GM19351 (cell line): ENCODE measurements around the gene ZNF318.
A peak's percentile ranks its signal among the peaks of the same experiment; 100 is the strongest.
"Not testable (repeated sequence)": the region's sequence is repeated elsewhere in the genome, so short reads cannot be mapped to it uniquely, and the experiment has no call there.

ENCODE experiments used
- ATAC-seq: cut with Tn5 transposase; IDR thresholded peaks from one replicate; pipeline ENCODE4 v1.9.1; 2021; ENCODE audit warnings: mild to moderate bottlenecking, moderate library complexity; ENCODE audit not compliant: unreplicated experiment

ZNF318 gene

DNA sequence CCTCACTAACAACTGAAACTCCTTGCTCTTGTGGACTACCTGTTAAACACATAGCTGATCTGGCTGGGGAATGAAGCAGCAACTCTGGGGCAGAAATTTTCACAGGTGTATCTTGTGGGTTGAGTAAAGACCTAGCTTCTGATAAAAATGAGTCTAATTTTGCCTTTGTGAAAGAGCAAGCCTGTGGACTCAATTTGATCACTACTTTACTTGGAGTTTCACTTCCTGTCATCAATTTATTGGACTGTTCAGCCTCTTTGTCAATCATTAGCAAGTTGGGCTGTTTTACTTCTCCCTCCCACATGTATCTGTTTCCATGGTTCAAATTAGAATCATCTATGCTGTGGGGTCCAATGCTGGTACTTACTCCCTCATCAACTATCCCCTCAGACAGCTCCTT lies 31.2 kb downstream of the ZNF318 start:
- peak; percentile 43 for ATAC-seq

DNA sequence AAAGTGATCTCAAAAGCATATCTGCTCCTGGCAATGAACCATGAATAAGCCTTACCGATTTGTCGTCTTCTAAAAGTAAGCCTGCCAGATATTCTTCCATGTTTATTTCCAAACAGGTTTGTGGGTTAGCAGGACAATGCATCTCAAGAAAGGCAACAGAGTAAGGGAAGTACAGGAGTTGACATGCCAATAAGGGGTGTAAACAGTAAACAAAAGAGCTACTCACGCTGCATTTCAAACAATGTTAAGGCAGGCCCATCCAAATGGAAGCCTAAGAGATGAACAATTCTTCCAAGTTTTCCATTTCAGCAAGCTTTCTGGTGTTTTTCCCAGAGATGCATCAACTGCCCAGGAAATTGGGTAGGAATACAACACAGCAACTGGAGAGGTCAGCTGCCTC lies 33.1 kb downstream of the ZNF318 start:
- no peak for ATAC-seq

DNA sequence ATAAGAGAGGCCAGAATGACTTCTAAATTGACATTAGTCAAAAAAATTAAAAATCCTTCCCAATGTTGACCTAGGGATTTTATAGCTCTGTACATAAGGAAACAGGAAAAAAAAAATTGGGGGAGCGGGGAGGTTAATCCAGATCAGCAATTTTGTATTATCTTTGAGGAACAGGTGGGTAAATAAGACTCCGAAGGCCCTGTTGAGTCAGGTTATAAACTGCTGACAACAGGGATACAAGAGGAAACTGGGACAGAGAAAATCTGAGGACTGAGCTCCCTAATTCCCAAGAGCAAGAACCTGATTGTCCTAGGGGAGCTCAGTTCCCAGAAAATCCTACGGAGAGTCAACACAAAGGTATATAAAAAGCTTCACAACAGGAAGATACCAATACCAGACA lies 34.0 kb downstream of the ZNF318 start:
- no peak for ATAC-seq

DNA sequence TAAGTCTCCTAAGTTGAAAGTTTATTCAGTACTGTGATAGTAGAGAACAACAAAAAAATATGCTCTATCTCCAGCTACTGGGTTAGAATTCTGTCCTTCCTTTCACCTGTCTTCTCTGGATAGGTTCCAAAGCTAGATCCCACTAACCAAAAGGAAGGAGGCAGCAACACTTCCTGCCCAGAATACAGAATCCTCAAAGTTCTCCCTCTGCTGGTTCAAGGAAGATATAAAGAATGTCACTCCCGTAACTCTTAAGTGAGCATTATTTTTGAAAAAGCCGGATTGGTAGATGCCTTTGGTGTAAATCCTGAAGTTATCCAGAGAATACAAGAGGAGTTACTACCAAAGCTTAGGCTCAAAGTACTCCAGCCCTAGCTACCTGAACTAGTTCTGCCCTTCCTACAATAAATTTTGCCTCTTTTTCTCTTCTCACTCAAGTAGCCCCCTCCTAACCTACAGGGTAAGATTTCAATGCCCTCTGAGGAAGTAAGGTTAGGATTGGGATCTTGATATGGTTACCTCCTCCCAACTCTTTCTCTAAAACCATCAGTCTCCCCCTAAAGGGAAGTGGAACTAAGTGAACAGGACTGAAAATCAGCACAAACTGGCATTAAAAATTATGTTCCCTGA lies 34.9 kb downstream of the ZNF318 start:
- ATAC-seq: no peak

DNA sequence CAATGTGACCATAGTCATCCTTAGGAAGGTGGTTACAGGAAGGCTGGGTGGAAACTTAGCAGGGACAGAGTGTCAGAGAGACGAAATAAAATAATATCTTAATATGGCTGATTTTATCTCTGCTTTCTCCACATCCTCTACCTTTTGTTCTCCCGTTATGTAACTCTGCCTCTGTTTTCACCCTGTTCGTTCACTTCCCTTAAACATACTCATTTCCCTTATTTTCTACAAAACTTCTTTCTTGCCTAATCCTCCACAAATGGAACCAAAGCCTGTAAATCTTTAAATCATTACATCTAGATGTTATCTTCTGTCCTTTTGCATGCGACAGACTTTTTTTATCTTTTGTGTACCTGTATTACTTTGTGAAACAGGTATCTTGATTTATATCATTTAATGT lies 37.6 kb downstream of the ZNF318 start:
- ATAC-seq: no peak

DNA sequence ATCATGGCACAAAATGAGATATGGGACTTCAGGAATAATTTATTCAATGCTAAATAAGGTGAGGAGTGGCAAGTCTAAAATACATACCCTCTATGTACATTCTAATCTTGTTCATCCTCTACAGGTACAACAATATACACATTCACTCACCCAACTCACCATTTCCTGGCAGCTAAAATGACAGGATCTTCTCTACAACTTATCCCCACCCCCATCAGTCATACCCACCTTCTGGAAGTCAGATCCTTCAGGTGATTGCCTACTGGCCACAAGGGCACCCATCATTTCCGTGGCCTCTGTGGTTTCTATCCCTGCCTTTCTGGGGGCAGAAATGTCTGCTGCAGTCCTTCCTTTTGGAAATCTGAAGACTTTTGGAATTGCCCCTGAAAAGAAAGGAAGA lies 38.0 kb downstream of the ZNF318 start:
- ATAC-seq: no peak

DNA sequence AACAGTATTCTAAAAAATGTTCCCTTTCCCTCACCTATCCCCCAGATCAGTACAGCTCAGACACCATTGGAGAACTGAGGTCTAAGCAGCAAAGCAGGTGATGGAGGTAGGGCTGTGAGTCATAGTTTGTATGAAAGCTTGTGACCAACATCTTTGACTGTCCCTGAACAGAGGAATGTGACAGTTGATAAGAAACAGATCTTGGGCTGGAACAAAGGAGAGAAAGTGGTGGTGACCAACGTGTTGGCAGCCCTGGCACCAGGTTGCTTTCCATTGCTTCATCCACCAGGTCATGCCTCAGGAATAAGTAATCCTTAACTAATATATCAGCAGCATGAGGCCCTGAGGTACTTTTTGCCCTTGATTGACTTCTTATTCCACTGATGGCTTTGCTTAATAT lies 40.9 kb downstream of the ZNF318 start:
- no peak for ATAC-seq

DNA sequence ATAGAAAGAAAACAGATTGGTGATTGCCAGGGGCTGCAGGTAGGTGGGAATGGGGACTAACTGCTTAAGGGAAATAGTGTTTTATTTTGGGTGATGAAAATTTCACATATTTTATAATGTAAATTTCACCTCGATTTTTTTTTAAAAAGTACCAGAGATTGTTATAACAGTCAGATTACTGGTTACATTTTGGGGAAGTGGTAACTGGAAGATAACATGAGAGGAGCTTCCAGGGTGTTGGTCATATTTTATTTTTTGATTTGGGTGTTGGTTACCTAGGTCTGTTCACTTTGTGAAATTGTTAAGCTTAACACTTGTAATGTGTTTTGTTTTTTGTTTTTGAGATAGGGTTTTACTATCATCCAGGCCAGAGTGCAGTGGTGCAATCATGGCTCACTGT lies 43.6 kb downstream of the ZNF318 start:
- ATAC-seq: no peak

DNA sequence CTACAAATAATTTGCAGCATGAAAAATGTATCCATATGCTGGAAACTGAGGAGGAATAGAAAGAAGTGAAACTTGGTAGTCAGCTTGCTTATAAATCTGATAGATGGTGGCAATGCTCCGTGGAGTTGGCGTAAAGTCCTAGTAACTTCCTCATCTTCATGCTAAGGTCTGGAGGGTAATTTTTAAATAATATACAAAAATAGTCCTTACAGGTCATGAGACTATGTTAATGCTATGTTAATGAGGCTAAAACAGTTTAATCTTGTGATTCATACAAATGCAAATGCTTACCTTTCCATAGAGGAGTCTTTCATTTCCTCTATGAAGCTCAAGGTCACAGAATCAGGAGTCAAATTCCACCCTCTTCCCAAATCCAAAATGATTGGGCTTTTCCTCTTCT lies 51.4 kb downstream of the ZNF318 start:
- no peak for ATAC-seq

DNA sequence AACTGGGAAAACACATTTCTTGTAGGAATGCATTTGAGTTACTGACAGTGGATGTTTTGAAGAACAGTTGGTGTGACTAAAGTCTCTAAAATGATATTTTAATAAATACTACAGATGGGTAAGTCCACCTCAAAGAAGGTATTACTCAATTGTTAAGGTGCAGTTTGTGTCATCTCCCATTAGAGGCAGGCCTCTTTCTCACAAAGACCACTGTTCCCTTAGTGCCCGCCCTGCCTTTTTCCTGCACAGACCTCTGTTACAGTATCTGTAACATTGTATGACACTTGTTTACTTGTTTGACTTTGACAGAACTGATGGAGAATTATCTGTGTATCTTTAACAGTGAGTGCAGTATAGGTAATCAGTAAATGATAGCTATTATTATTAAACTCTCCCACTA lies 55.6 kb downstream of the ZNF318 start:
- no peak for ATAC-seq

DNA sequence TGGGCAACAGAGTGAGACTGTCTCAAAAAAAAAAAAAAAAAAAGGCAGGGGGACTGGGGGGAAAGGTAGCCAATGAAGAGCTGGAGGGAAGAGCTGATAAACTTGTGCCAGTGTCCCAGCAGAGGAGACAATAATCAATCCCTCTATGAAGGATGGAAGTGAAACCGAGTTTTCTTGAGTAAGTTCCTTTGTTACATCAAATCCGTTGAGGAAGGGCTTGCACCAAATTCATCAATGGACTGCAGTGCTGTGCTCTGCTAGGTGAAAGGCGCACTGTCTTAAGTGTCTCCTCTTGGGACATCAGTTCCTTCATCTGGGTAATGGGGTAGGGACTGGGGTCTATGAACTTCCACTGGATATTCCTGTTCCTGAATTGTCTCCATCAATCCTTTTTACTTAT lies 57.8 kb downstream of the ZNF318 start:
- ATAC-seq: no peak

DNA sequence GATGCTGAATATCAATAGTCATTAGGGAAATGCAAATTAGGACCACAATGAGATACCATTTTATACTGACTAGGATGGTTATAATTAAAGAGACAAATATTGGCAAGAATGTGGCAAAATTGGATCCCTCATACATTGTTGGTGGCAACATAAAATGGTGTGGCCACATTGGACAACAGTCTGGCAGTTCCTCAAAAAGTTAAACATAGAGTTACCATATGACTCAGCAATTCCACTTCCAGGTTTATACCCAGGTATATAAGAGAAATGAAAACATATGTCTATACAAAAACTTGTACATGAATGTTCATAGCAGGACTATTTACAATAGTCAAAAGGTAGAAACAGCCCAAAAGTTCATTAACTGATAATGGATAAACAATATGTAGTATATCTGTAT lies 58.8 kb downstream of the ZNF318 start:
- ATAC-seq: no peak

DNA sequence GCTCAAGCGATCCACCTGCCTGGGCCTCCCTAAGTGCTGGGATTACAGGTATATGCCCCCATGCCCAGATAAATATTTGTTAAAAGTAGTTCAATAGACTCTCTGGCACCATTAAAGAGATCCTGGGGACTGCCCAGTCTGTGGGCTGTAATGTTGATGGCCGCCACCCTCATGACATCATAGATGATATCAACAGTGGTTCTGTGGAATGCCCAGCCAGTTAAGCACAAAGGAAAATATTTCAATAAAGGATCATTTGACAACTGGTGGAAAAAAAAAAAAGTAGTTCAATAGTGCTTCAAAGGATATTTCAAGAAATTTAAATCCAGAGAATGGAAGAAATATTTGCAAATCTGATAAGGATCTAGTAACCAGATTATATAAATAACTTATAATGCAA lies 59.3 kb downstream of the ZNF318 start:
- ATAC-seq: no peak

DNA sequence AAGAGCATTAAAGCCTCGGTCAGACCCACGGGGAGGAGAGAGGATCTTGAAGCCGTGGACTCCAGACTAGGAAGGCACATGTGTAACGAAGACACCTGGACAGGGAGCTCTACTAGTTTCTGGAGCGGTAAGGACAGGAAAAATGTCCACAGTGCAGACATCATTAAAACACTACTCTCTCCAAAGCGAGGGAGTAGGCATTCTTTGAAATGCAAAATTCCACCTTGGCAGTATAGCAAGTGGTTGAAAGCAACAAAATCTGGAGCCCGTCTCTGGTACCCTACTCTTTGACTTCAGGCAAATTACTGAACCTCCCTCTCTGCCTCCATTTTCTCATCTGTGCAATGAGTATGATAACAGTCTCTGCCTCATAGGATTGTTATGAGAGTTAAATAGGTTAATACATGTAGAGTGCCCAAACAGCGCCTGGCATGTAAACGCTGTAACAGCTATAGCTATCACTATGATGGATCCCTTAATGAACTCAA lies 60.4 kb downstream of the ZNF318 start:
- ATAC-seq: no peak

DNA sequence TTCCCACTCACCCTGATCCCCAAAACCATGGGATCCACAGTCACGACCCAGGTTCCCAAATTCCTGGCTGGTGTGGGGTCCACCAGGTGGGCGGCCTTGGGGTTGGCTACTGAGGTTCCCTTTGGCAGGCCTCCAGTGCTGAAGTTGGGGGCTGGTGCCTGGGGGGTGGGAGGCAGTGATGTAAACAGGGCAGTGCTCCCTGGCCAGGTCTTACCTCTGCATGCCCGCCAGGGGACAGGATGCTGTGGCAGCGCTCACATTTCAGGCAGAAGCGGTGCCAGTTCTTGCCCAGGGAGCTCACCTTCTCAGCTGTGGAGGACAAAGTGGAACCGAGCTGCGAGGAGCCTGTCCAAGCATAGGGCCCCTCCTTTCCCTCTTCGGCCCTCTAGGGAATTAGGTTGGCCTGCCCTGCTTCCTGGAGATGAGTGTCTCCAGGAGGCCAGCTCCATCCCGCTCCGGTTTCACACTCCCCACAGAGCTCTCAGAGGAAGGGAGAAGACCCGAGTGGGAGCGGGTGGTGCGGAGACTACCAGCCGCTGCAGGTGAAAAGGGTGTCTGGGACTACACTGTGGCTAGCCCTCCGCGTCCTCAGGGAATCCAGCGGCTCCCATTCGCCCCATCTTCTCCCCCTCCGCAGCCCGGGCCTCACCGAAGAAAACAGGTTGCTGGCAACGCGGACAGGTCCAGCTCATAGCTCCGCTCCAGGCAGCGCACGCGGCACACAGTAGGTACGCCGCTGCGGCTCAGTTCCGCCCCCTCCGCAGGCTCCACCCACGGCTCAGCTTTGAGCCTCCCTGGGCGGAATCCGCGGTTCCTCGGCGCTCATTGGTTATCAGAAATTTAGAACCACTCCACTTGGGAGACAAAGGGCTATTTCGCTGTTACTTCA lies 61.1 kb downstream of the ZNF318 start, which contains the start of gene CRIP3:
Gene CRIP3, minus strand, starts transcription at position 726 of the 889 bp plus-strand sequence. Its CDS starts 34 bp downstream, at position 692.
- ATAC-seq: no peak

DNA sequence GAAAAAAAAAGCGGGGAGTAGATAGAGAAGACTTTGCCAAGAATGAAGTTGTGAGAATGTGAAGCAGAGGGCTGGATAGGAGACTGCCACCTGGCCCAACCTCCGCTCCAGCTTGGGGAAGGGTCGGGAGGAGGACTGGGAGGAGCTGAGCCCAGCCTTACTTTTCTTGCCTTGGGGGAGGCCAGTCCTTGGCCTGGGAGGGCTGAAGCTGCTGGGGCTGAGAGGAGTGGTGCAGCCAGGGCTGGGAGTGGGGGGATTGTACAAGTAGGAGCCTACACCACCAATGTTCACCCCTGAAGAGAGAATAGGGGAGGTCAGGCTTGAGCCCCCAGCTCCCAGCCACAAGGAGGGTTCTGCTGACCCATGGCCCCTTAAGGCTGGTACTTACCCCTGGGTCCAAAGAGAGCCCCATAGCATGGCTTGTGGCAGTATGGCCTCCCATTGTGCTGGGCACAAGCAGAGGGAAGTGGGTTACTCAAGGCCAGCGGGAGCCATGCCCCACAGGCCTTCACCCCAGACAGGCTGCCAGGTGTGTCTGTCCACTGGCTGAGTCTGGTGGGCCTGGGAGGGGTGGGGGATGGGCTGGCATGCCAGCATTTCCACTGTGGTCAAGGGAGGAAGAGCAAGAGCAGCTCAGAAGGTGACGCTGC lies 61.9 kb downstream of the ZNF318 start:
- no peak for ATAC-seq

DNA sequence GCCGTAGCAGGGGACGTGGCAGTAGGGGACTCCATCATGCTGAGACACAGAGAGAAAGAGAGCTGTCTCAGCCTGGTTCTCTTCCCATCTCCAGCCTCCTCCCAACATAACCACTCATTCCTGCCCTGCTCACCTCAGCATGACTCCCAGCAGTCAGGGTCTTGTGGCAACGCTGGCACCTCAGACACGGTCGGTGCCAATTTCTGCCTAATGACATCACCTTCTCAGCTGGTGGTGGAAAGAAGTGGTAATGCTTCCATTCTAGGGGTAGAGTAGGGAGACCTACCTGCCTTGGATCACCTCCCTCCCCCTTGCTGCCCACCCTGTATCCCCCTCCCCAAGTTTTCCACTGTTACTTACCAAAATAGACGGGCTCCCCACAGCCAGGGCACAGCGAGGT lies 63.4 kb downstream of the ZNF318 start:
- no peak for ATAC-seq

DNA sequence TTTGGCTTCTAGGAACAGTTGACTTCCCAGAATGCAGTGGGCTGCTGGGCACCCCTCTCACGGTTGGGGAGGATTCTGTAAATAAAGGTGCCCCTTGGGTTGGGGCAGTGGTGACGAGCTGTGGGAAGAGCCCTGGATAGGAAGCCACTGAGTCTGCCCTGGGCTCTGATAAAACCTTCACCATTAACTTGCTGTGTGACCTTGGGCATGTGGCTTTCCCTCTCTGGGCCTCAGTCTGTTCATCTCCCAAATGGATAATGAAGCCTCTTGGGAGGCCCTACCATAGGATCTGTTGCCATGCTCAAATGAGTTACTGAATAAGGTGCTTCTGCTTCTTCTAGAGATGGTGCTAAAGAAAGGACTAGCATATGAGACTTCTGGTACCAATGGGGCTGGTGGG lies 64.6 kb downstream of the ZNF318 start:
- no peak for ATAC-seq

DNA sequence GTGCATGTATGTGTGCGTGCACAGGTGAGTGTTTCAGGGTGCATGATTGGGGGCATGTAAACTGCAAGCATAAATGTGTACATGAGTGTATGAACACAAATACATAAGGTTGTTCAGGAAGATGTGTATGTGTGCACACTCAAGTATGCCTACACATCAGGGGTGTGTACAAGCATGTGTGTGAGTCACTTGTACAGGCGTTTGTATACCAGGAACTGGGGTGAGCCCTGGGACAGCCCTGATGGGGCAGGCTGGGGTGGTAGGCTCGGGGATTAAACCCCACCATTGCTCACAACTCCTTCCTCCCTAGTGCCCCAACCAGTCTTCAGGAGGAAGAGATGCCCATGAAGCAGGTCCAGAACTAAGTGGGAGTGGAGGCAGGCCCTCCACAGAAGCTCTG lies 65.1 kb downstream of the ZNF318 start:
- no peak for ATAC-seq

DNA sequence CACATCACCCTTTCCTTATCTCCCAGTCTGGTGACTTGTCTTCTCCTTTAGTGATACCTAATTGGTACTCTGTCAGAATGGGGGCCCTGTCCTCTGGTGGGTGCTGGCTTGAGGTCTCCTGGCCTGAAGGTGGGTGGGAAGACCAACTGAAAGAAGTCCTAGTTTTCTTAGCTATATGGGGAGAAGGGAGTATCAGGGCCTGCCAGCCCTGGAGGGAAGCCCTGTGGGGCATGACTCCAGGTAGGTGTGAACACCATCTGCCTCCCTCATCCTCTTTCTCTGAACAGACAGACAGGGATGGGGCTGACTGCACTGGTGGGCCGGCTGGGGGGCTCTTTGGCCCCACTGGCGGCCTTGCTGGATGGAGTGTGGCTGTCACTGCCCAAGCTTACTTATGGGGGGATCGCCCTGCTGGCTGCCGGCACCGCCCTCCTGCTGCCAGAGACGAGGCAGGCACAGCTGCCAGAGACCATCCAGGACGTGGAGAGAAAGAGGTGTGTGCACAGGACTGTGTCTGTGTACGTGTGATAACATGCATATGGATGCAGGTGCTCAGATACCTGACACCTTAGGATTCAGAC lies 65.6 kb downstream of the ZNF318 start:
- ATAC-seq: no peak

DNA sequence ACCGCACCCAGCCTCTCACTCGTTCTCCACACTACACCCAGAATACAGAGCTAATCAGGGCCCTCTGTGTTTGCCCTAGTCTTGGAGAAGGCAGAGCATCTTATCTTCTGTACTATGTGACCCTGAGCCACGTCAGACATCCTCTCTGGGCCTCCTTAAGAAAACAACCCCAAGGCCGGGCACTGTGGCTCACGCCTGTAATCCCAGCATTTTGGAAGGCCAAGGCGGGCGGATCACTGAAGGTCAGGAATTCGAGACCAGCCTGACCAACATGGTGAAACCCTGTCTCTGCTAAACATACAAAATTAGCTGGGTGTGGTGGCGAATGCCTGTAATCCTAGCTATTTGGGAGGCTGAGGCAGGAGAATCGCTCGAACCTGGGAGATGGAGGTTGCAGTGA lies 66.4 kb downstream of the ZNF318 start:
- ATAC-seq: not testable (repeated sequence)
